HL-60 (cell line): ENCODE measurements around the gene CORO2A.

Experiments
- DNase-seq, 2 experiments: peaks; one replicate each; pipeline ENCODE4 v3.0.0-alpha.2; 2010 to 2020; ENCODE audit warnings: low read depth in 1 of 2, low spot score in 1 of 2
- H3K27ac ChIP-seq: fragments of 250-450 bp; sonication (Bioruptor Pico); replicated peaks from 2 replicates; pipeline ENCODE4 v1.5.1; 2020; ENCODE audit warnings: mild to moderate bottlenecking, moderate library complexity
- H3K27me3 ChIP-seq: fragments of 250-450 bp; sonication (Bioruptor Pico); 2 replicates; pipeline ENCODE4 v1.5.1; 2021; ENCODE audit warnings: mild to moderate bottlenecking, moderate library complexity; ENCODE audit not compliant: insufficient read depth, poor library complexity, severe bottlenecking
- H3K4me3 ChIP-seq: replicated peaks from 2 replicates; pipeline ENCODE4 v1.5.1; 2011; ENCODE audit warnings: mild to moderate bottlenecking, control low read depth, low read length; ENCODE audit not compliant: insufficient read depth
- GABPA ChIP-seq: IDR thresholded peaks from 2 replicates; pipeline ENCODE4 v1.6.1; 2012; ENCODE audit warnings: low read depth
- POLR2AphosphoS5 ChIP-seq: IDR thresholded peaks from 2 replicates; pipeline ENCODE4 v1.6.1; 2012; ENCODE audit warnings: low read depth
- REST ChIP-seq: IDR thresholded peaks from 2 replicates; pipeline ENCODE4 v1.6.1; 2012; ENCODE audit warnings: low read depth; ENCODE audit not compliant: insufficient replicate concordance
- SPI1 ChIP-seq: IDR thresholded peaks from 2 replicates; pipeline ENCODE4 v1.6.1; 2012; ENCODE audit warnings: low read depth, mild to moderate bottlenecking, borderline replicate concordance
- TF ChIP-seq, protein P1 (sequence below): IDR thresholded peaks from one replicate; pipeline ENCODE4 v1.5.1; 2011; ENCODE audit warnings: low read length, control low read depth, inconsistent platforms; ENCODE audit not compliant: insufficient read depth

CORO2A gene

GRCh38 chr9:98203153-98203552, 10.7 kb upstream of the CORO2A start:
- DNase-seq = no peak
- TF ChIP-seq, protein P1, sequence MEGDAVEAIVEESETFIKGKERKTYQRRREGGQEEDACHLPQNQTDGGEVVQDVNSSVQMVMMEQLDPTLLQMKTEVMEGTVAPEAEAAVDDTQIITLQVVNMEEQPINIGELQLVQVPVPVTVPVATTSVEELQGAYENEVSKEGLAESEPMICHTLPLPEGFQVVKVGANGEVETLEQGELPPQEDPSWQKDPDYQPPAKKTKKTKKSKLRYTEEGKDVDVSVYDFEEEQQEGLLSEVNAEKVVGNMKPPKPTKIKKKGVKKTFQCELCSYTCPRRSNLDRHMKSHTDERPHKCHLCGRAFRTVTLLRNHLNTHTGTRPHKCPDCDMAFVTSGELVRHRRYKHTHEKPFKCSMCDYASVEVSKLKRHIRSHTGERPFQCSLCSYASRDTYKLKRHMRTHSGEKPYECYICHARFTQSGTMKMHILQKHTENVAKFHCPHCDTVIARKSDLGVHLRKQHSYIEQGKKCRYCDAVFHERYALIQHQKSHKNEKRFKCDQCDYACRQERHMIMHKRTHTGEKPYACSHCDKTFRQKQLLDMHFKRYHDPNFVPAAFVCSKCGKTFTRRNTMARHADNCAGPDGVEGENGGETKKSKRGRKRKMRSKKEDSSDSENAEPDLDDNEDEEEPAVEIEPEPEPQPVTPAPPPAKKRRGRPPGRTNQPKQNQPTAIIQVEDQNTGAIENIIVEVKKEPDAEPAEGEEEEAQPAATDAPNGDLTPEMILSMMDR = no peak
- TF ChIP-seq GABPA (no peak), SPI1 (no peak), POLR2AphosphoS5 (no peak), REST (no peak)
- no peak overlapping the region for H3K27ac ChIP-seq
- no peaks in the 10 kb centered on the region for H3K27me3 ChIP-seq
- no peak overlapping the region for H3K4me3 ChIP-seq

- H3K27ac ChIP-seq = no peak overlapping the region
Observed at GRCh38 chr9:98202252-98202651, 9.8 kb upstream of the CORO2A start.

DNA sequence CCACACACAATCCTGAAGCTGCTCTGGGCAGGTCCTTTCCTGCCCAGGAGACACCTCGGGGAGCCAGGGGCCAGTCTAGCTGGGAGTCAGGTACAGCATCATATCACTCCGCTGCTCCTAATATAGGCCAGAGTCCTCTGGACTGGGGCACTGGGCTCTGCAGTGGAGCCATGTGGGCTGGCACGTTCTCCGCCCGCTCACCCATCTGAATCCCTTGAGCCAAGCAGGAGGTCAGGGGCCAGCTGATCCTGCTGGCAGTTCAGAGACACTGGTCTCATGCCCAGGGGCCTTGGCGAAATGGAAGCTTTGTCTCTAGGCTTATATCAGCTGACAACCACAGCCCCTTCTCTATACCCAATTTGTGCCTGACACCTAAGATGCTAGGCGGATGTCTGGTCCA, 9.3 kb upstream of the CORO2A start:
- Histone ChIP-seq H3K27ac (no peak overlapping the region), H3K4me3 (no peak overlapping the region), H3K27me3 (no peaks in the 10 kb centered on the region)
- no peak for TF ChIP-seq REST
- TF ChIP-seq, protein P1 = no peak
- no peak for DNase-seq

More at GRCh38 chr9:98202252-98202651, 9.8 kb upstream of the CORO2A start:
- Histone ChIP-seq H3K27me3 (no peaks in the 10 kb centered on the region), H3K4me3 (no peak overlapping the region)
- TF ChIP-seq POLR2AphosphoS5 = no peak
- TF ChIP-seq REST = no peak
- no peak for TF ChIP-seq SPI1
- TF ChIP-seq, protein P1 = no peak
- no peak for TF ChIP-seq GABPA
- DNase-seq = no peak
